H7 (cell line): ENCODE measurements around the gene HECTD4. TPM values are rescaled to one million over a fixed set of nuclear protein-coding genes. Genes with fewer than 3 reads are reported as not detected.
A peak's percentile ranks its signal among the peaks of the same experiment; 100 is the strongest.

Experiments
- DNase-seq: peaks from one replicate; pipeline ENCODE4 v3.0.0; 2012
- H3K27me3 ChIP-seq: 2 replicates; pipeline ENCODE4 v1.6.0; 2011; ENCODE audit warnings: mild to moderate bottlenecking, low read length; ENCODE audit not compliant: control insufficient read depth, insufficient read depth
- H3K36me3 ChIP-seq: replicated peaks from 2 replicates; pipeline ENCODE4 v1.5.1; 2011; ENCODE audit warnings: low read length; ENCODE audit not compliant: control insufficient read depth, insufficient read depth
- H3K4me3 ChIP-seq: 2 replicates; pipeline ENCODE4 v1.5.1; 2011; ENCODE audit warnings: low read depth, mild to moderate bottlenecking, control low read depth, low read length, moderate library complexity; ENCODE audit not compliant: insufficient read depth
- total RNA-seq: library from RNA; depleted of rRNA; stranded (reverse); fragments of >200 nt; shearing (Covaris generic); gene quantifications from 2 replicates; pipeline ENCODE4 v1.2.3, GENCODE V29; 2014

HECTD4 gene
- total RNA-seq, 1 experiment from 2014 or later, result 7.1 TPM

GRCh38 chr12:112192475-112192874, 189.8 kb downstream of the HECTD4 start:
- H3K27me3 ChIP-seq, result no peaks in the 10 kb centered on the region
- H3K36me3 ChIP-seq, result peaks cover 30% of the 10 kb centered on the region
- no peak overlapping the region for H3K4me3 ChIP-seq
- no peak for DNase-seq

GRCh38 chr12:112191840-112192321, 190.3 kb downstream of the HECTD4 start:
- Histone ChIP-seq H3K36me3 (peaks cover 30% of the 10 kb centered on the region), H3K27me3 (no peaks in the 10 kb centered on the region), H3K4me3 (no peak overlapping the region)
- DNase-seq, result no peak

GRCh38 chr12:112191201-112191600, 191.0 kb downstream of the HECTD4 start:
- Histone ChIP-seq H3K36me3 (peaks cover 30% of the 10 kb centered on the region), H3K27me3 (no peaks in the 10 kb centered on the region), H3K4me3 (no peak overlapping the region)
- no peak for DNase-seq

GRCh38 chr12:112190231-112191025, 191.8 kb downstream of the HECTD4 start:
- peak; percentile 27 for DNase-seq
- H3K27me3 ChIP-seq, result no peaks in the 10 kb centered on the region

GRCh38 chr12:112188130-112188830, 194.0 kb downstream of the HECTD4 start:
- Histone ChIP-seq H3K4me3 (no peak overlapping the region), H3K27me3 (no peaks in the 10 kb centered on the region), H3K36me3 (peaks cover 24% of the 10 kb centered on the region)
- DNase-seq, result no peak

More at GRCh38 chr12:112190231-112191025, 191.8 kb downstream of the HECTD4 start:
- Histone ChIP-seq H3K4me3 (no peak overlapping the region), H3K36me3 (peaks cover 31% of the 10 kb centered on the region)

- Histone ChIP-seq H3K36me3 (peaks cover 7% of the 10 kb centered on the region), H3K4me3 (no peak overlapping the region), H3K27me3 (no peaks in the 10 kb centered on the region)
- DNase-seq, result peak; percentile 39
Observed at GRCh38 chr12:112185093-112185923, 196.9 kb downstream of the HECTD4 start.

GRCh38 chr12:112184056-112184887, 198.0 kb downstream of the HECTD4 start:
- DNase-seq, result peak; percentile 56
- no peak overlapping the region for H3K4me3 ChIP-seq
- H3K27me3 ChIP-seq, result no peaks in the 10 kb centered on the region
- peaks cover 7% of the 10 kb centered on the region for H3K36me3 ChIP-seq

- DNase-seq, result peak; percentile 83
- peaks cover 9% of the 10 kb centered on the region for H3K36me3 ChIP-seq
- no peak overlapping the region for H3K4me3 ChIP-seq
- H3K27me3 ChIP-seq, result no peaks in the 10 kb centered on the region
Observed at GRCh38 chr12:112183141-112184021, 198.8 kb downstream of the HECTD4 start.

GRCh38 chr12:112182499-112182898, 199.7 kb downstream of the HECTD4 start:
- peak; percentile 68 for DNase-seq
- peaks cover 8% of the 10 kb centered on the region for H3K36me3 ChIP-seq
- no peaks in the 10 kb centered on the region for H3K27me3 ChIP-seq
- H3K4me3 ChIP-seq, result no peak overlapping the region

GRCh38 chr12:112180422-112180821, 201.8 kb downstream of the HECTD4 start:
- peaks cover 6% of the 10 kb centered on the region for H3K36me3 ChIP-seq
- DNase-seq, result no peak
- no peak overlapping the region for H3K4me3 ChIP-seq
- H3K27me3 ChIP-seq, result no peaks in the 10 kb centered on the region

GRCh38 chr12:112179916-112180315, 202.3 kb downstream of the HECTD4 start:
- H3K27me3 ChIP-seq, result no peaks in the 10 kb centered on the region
- DNase-seq, result peak; percentile 83
- H3K36me3 ChIP-seq, result peaks cover 5% of the 10 kb centered on the region
- H3K4me3 ChIP-seq, result no peak overlapping the region

- no peak overlapping the region for H3K4me3 ChIP-seq
- H3K36me3 ChIP-seq, result peaks cover 5% of the 10 kb centered on the region
- no peaks in the 10 kb centered on the region for H3K27me3 ChIP-seq
- peak; percentile 40 for DNase-seq
Observed at GRCh38 chr12:112179341-112179740, 202.9 kb downstream of the HECTD4 start.

- H3K27me3 ChIP-seq, result no peaks in the 10 kb centered on the region
- peak; percentile 39 for DNase-seq
Observed at GRCh38 chr12:112178796-112179195, 203.4 kb downstream of the HECTD4 start.

More at GRCh38 chr12:112178796-112179195, 203.4 kb downstream of the HECTD4 start:
- no peak overlapping the region for H3K4me3 ChIP-seq
- H3K36me3 ChIP-seq, result peaks cover 5% of the 10 kb centered on the region
